ENCODE results near the gene PALB2.
"Not testable (repeated sequence)": the region's sequence is repeated elsewhere in the genome, so short reads cannot be mapped to it uniquely, and the experiment has no call there.

Gene PALB2

GRCh38 chr16:23642246-23642774, 1.2 kb upstream of the PALB2 start:
- no peak for DNase-seq (ENCODE audit: low read depth)

DNA sequence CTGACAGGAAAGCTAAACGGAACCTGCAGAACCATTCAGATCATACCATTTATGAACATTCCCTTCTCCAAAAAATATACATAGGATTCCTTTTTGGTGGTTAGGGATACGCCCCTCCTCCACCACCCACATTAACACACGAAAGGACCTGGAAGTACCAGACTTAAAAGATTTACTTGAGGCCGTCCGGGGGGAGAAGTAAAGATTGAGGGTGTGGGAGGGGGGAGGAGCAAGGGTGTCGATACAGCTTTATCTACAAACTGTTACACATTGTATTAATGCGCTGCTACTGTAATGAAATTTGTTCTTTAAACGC, 537 bp downstream of the PALB2 start:
- DNase-seq (ENCODE audit: low read depth), result no peak

GRCh38 chr16:23635958-23636357, 5.2 kb downstream of the PALB2 start:
- no peak for DNase-seq (ENCODE audit: low read depth)

DNA sequence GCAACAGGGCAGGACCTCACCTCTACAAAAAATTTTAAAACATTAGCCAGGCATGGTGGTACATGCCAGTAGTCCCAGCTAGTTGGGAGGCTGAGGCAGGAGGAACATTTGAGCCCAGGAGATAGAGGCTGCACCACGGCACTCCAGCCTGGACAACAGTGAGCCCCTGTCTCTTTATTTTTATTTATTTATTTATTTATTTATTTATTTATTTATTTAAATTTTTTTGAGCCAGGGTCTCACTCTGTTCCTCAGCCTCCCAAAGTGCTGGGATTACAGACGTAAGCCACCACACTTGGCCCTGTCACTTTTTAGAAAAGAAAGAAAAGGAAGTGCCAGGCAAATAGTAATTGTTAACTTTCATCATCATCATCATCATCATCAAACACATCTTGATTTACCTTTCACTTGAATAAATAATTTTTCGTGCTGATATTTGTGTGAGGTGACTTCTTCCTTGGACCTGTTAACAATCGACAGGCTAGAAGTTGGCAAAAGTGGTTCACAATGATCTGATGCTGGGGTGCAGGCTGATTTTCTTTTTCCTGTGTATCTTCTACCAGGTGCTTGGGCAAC, 6.6 kb downstream of the PALB2 start:
- no peak for DNase-seq (ENCODE audit: low read depth)

DNA sequence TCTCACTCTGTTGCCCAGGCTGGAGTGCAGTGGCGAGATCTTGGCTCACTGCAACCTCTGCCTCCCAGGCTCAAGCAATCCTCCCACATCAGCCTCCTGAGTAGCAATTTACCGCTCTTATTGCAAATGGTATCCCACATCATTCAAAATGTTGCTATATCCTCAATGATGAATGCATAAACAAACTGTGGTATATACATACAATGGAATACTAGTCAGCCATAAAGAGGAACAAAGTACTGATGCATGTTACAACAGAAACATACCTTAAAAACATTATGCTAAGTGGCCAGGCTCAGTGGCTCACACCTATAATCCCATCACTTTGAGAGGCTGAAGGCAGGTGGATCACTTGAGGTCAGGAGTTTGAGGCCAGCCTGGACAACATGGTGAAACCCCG, 9.2 kb downstream of the PALB2 start:
- not testable (repeated sequence) for DNase-seq (ENCODE audit: low read depth)

GRCh38 chr16:23629516-23629915, 11.6 kb downstream of the PALB2 start:
- DNase-seq (ENCODE audit: low read depth), result no peak

DNA sequence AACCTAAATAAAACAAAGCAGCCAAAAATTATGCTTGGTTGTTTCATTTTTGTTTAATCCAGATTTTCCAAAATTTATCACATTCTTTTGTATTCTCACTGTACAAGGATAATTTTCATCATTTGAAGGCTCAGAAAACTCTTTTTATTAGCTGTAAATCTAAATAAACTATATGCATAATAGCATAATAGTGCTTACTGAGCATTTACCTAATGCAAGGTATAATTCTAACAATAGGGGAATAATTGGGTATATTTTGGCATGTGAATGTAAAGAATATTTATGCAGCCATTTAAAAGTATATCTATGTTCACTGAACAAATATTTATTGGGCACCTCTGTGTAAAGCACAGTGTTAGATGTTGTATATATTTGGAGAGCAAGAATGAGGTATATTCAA, 17.0 kb downstream of the PALB2 start:
- DNase-seq (ENCODE audit: low read depth), result no peak

GRCh38 chr16:23615805-23616204, 25.3 kb downstream of the PALB2 start:
- DNase-seq (ENCODE audit: low read depth), result no peak

DNA sequence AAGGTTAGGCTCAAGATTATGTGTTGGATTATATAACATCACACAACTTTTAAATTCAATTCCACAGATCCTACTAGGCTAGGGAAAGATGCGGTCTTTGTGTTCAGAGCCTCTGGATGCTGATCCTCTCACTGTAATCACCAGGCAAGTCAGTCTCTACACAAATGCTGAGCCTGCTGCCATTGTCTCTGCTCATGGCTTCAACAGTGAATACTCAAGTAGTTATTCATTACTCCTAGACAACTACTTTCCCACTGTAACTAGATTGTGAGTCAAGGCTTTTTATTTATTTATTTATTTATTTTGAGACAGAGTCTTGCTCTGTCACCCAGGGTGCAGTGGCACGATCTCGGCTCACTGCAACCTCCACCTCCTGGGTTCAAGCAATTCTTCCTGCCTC, 29.2 kb downstream of the PALB2 start:
- no peak for DNase-seq (ENCODE audit: low read depth)

DNA sequence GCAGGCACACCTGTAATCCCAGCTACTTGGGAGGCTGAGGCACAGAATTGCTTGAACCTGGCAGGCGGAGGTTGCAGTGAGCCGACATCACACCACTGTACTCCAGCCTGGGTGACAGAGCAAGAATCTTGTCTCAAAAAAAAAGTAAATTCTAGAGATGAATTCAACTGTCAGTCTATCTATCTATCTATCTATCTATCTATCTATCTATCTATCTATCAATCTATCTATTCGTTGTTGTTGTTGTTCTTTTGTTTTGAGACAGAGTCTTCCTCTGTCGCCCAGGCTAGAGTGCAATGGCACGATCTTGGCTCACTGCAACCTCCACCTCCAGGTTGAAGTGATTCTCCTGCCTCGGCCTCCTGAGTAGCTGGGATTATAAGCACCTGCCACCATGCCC, 30.2 kb downstream of the PALB2 start:
- not testable (repeated sequence) for DNase-seq (ENCODE audit: low read depth)

- no peak for DNase-seq (ENCODE audit: low read depth)
Observed at GRCh38 chr16:23609929-23610328, 31.2 kb downstream of the PALB2 start.

DNA sequence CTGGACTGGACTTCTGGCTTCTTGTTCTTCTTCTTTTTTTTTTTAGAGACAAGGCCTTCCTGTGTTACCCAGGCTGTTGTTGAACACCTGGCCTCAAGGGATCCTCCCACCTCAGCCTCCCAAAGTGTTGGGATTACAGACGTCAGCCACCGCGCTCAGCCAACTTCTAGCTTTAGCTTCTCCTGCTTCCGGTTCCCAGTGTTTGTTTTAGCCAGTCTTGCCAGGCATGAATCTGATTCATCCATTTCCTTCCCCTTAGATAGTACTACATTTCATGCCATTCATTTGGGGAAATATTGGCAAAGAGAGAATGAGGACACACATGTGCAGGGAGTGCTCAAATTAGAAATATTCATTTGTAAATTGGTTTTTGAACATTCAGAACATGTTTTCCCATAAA, 32.9 kb downstream of the PALB2 start:
- peak; percentile 41 for DNase-seq (ENCODE audit: low read depth)

DNA sequence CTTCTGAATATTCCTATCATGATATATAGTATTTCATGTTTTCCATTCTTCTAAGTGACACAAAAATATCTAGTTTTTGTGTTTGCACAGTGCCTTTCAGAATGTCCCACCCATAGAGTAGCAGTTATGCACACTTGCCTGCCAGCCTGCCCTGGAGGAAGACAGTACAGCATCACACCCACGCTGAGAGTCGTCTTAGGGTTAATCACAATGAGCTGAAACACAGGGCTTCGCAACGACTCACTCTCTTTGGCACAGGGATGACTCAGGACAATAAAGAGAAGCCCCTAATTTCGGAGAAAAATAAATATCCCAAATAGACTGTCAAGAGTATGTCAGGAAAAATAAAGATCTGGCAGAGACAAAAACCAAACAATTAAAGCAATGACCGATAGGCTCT, 33.4 kb downstream of the PALB2 start:
- no peak for DNase-seq (ENCODE audit: low read depth)

DNA sequence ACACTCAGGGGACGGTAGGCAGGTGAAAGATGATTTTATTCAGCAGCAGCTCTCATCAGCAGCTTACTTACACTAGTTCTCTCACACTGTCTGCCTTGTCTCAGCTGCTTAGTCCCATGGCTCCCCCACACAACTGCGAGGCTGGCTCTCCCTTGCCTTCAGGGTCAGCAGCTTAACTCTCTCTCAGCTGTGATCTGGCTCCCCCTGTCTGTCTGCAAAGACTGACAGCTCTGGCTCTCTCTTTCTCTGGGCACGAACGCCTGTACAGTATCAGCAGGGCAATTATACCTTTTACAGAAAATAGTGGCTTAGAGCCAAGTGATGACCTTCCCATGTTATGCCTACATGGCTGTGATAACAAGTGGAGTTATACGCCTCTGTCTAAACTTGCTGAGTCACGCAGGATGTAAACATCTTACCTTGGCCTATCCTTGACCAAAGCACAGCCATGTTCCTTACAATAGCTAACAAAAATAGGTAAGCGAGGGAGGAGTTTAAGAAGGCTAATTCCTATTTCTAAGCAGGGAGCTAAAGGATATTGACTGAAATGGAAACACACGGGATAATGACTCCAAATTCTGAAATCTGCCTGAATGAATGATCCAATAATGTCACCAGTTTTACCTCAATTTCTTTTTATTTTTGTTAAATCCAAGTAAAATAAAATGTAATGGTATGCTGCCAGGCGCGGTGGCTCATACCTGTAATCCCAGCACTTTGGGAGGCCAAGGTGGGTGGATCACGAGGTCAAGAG, 43.9 kb downstream of the PALB2 start:
- DNase-seq (ENCODE audit: low read depth), result no peak

GRCh38 chr16:23595951-23596720, 45.0 kb downstream of the PALB2 start, which contains the start of gene NDUFAB1:
TSS of gene NDUFAB1 (minus strand) at chr16:23596316. CDS start at chr16:23596290, 26 bp downstream.
- DNase-seq (ENCODE audit: low read depth), result peak; percentile 30

- no peak for DNase-seq (ENCODE audit: low read depth)
Observed at GRCh38 chr16:23595246-23595950, 45.7 kb downstream of the PALB2 start.

DNA sequence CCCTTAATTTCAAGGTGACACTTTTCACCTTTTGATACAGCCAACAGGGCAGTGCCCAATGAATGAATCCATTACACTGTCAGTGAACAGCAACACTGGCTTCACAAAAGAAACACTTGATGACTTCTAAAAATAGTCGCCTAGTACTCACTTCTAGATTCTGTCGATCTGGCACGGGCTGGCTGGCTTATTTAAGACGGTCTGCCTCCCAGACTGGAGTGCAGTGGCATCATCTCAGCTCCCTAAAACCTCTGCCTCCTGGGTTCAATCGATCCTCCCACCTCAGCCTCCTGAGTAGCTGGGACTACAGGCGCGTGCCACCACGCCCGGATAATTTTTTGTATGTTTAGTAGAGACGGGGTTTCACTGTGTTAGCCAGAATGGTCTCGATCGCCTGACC, 46.9 kb downstream of the PALB2 start:
- no peak for DNase-seq (ENCODE audit: low read depth)

DNA sequence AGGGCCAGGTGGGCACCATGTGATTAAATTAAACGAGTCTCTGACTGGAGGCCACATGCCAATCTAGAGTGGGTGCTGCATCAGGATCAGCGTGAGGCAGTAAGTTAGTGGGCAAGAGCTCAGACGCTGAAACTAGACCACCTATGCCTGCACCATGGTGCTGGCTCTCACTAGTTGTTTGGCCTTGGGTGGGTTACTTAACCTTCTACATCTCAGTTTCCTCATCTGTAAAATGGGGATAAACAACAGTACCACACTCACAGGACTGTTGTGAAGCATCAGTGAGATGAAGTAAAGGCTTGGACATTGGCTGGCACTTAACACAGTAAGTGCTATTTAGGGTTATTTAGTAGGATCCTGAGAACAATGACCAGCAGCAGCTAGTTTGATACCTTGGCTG, 50.9 kb downstream of the PALB2 start:
- DNase-seq (ENCODE audit: low read depth), result no peak

DNA sequence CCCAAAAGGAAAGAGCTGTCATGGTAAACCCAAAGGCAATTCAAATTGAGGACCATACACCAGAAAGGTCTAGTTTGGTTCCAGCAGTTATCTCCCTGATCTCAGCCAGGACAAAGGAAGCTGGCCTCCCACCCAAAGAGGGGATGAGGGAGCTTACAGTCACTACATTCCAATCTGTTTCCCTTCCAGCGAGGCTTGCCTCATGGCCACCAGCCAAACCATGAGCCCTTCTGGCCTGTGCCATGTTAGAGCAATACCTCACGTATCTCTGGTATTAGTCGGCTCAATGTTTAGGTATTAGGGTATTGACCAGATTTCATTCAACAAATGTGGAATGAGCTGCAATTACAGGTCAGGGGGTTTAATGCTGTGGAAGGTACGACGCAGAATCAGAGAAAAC, 53.4 kb downstream of the PALB2 start:
- peak; percentile 92 for DNase-seq (ENCODE audit: low read depth)

DNA sequence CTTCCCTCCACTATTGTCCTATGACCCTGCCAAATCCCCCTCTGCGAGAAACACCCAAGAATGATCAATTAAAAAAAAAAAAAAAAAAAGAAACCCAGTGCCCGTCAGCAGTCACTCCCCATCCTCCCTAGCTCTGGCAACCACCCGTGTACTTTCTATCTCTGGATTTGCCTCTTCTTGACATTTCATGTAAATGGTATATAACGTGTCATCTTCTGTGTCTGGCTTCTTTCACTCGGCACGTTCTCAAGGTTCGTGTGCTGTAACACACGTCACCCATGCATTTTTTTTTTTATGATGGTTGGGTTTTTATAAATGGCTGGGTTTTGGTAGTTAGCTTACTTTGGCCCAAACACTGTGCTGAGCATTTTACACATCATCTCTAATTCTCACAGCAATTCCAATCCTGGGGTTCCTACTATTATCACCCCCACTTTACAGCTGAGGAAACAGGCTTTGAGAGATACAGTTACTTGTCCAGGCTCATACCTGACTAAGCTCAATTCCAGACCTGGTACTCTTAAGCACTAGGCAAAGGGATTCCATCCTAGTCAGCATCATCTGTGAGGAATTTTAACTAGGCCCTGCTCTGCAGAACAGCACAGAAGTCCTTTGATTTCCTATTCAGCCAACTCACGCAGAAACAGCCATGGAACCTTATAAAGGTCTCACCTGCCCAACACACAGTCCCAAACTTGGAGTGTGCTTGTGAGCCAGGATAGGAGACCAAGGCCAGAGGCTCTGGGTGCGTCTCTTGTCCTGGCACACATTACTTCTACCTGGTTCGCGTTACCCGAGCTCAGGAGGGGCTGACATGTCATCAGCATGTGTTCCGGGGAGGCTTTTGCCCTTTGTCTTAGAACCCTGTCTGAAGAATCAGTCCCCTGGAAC, 56.7 kb downstream of the PALB2 start:
- DNase-seq (ENCODE audit: low read depth), result no peak

DNA sequence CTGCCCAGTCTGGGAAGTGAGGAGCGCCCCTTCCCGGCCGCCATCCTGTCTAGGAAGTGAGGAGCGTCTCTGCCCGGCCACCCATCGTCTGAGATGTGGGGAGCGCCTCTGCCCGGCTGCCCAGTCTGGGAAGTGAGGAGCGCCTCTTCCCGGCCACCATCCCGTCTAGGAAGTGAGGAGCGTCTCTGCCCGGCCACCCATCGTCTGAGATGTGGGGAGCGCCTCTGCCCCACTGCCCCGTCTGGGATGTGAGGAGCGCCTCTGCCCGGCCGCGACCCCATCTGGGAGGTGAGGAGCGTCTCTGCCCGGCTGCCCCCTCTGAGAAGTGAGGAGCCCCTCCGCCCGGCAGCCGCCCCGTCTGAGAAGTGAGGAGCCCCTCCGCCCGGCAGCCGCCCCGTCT, 57.8 kb downstream of the PALB2 start:
- DNase-seq (ENCODE audit: low read depth), result not testable (repeated sequence)

Data from non-pigmented ciliary epithelial cell (primary cell).